H1 (cell line): ENCODE data around the gene NUMB. TPM values are rescaled to one million over a fixed set of nuclear protein-coding genes. Genes with fewer than 3 reads are reported as not detected.

Experiments
- CTCF ChIA-PET: fragments of 300-600 bp; sonication (Branson Sonifier 250); formaldehyde crosslinking; loops from one replicate; lab custom pipeline; 2021; ENCODE audit not compliant: partially characterized antibody; lab: Charles Lee
- POLR2A ChIA-PET: fragments of 300-600 bp; sonication (Branson Sonifier 250); formaldehyde crosslinking; loops from one replicate; lab custom pipeline; 2021; ENCODE audit warnings: inconsistent platforms; ENCODE audit not compliant: partially characterized antibody; lab: Charles Lee
- DNase-seq, 2 experiments: peaks; one replicate each; pipeline versions ENCODE4 v3.0.0 to v3.0.0-alpha.2; 2010 to 2022; ENCODE audit warnings: low spot score in 2 of 2, low read depth in 1 of 2, mixed read lengths in 1 of 2
- FAIRE-seq: peaks from 2 replicates; lab custom pipeline; 2011; peaks lifted over from hg19 to GRCh38; lab: Jason Lieb, UNC
- H2AFZ ChIP-seq: 2 replicates; pipeline ENCODE4 v1.8.1; 2012; ENCODE audit warnings: low read length, inconsistent platforms
- H2AK5ac ChIP-seq: 2 replicates; pipeline ENCODE4 v1.6.1; 2013; ENCODE audit warnings: low read depth, low read length
- H2BK120ac ChIP-seq: replicated peaks from 2 replicates; pipeline ENCODE3; 2013; ENCODE audit warnings: low read depth, low read length, inconsistent platforms
- H2BK12ac ChIP-seq: 2 replicates; pipeline ENCODE4 v1.6.1; 2013; ENCODE audit warnings: low read depth, low read length
- H2BK15ac ChIP-seq: 2 replicates; pipeline ENCODE4 v1.6.1; 2013; ENCODE audit warnings: low read length
- H2BK20ac ChIP-seq: 2 replicates; pipeline ENCODE4 v1.6.1; 2013; ENCODE audit warnings: low read length
- H2BK5ac ChIP-seq: 2 replicates; pipeline ENCODE4 v1.6.1; 2013; ENCODE audit warnings: low read depth, low read length
- H3K14ac ChIP-seq: 2 replicates; pipeline ENCODE4 v1.6.1; 2013; ENCODE audit warnings: inconsistent platforms; ENCODE audit not compliant: insufficient read length
- H3K18ac ChIP-seq: 2 replicates; pipeline ENCODE4 v1.6.1; 2013; ENCODE audit warnings: low read length; ENCODE audit errors: extremely low read depth
- H3K23ac ChIP-seq: 2 replicates; pipeline ENCODE4 v1.6.1; 2013; ENCODE audit warnings: inconsistent platforms; ENCODE audit not compliant: insufficient read length
- H3K23me2 ChIP-seq: 2 replicates; pipeline ENCODE4 v1.6.1; 2013; ENCODE audit warnings: low read depth, low read length
- H3K27ac ChIP-seq: 2 replicates; pipeline ENCODE4 v1.6.1; 2011; ENCODE audit warnings: low read depth, low read length, inconsistent platforms
- H3K27me3 ChIP-seq, 4 experiments: replicated peaks in 1 of 4; 1 replicate in 1 of 4; 2 replicates in 3 of 4; pipeline versions ENCODE4 v1.6.1 to v1.8.1; 2011 to 2013; ENCODE audit warnings: low read length in 3 of 4, mild to moderate bottlenecking in 3 of 4, inconsistent platforms in 2 of 4, mixed read lengths in 2 of 4, moderate library complexity in 1 of 4; ENCODE audit not compliant: control insufficient read depth in 3 of 4, insufficient read depth in 3 of 4; ENCODE audit errors: extremely low read depth in 1 of 4
- H3K36me3 ChIP-seq, 4 experiments: 2 replicates each; pipeline versions ENCODE4 v1.6.1 to v1.8.1; 2011 to 2013; ENCODE audit warnings: mild to moderate bottlenecking in 4 of 4, low read length in 3 of 4, moderate library complexity in 2 of 4, control low read depth in 1 of 4, inconsistent platforms in 1 of 4; ENCODE audit not compliant: insufficient read depth in 4 of 4, control insufficient read depth in 2 of 4
- H3K4ac ChIP-seq: replicated peaks from 2 replicates; pipeline ENCODE3; 2013; ENCODE audit warnings: low read length, low read depth, mixed read lengths, inconsistent platforms; ENCODE audit not compliant: insufficient read length
- H3K4me1 ChIP-seq, 4 experiments: replicated peaks in 1 of 4; 1 replicate in 1 of 4; 2 replicates in 3 of 4; pipeline versions ENCODE4 v1.6.1 to v1.8.1; 2011 to 2013; ENCODE audit warnings: low read length in 3 of 4, inconsistent platforms in 2 of 4, mixed read lengths in 1 of 4; ENCODE audit not compliant: insufficient read depth in 4 of 4, control insufficient read depth in 3 of 4
- H3K4me2 ChIP-seq, 2 experiments: 2 replicates each; pipeline versions ENCODE4 v1.6.1 to v1.8.1; 2011 to 2013; ENCODE audit warnings: low read depth in 2 of 2, low read length in 2 of 2, control low read depth in 1 of 2, inconsistent platforms in 1 of 2, mild to moderate bottlenecking in 1 of 2; ENCODE audit not compliant: insufficient read depth in 1 of 2
- H3K4me3 ChIP-seq, 4 experiments: fragments of 200-600, 300-600 bp in 1 of 4; sonication (generic), shearing (Covaris generic), sonication (Bioruptor Twin) in 1 of 4; 2 replicates each; pipeline versions ENCODE4 v1.5.1 to v1.8.1; 2011 to 2016; ENCODE audit warnings: low read length in 4 of 4, low read depth in 3 of 4, control low read depth in 2 of 4, inconsistent platforms in 2 of 4, mild to moderate bottlenecking in 2 of 4, mixed read lengths in 1 of 4, moderate library complexity in 1 of 4; ENCODE audit not compliant: insufficient read depth in 2 of 4; ENCODE audit errors: extremely low read depth in 1 of 4
- H3K56ac ChIP-seq: replicated peaks from 2 replicates; pipeline ENCODE3; 2013; ENCODE audit warnings: low read depth, mild to moderate bottlenecking, mixed read lengths, low read length, inconsistent platforms; ENCODE audit not compliant: insufficient read length
- H3K79me1 ChIP-seq: 2 replicates; pipeline ENCODE4 v1.6.1; 2013; ENCODE audit warnings: low read depth, low read length, control low read depth
- H3K79me2 ChIP-seq, 2 experiments: 2 replicates each; pipeline versions ENCODE4 v1.6.1 to v1.8.1; 2012 to 2013; ENCODE audit warnings: low read length in 2 of 2, mild to moderate bottlenecking in 2 of 2, inconsistent platforms in 1 of 2; ENCODE audit not compliant: insufficient read depth in 2 of 2, control insufficient read depth in 1 of 2
- H3K9ac ChIP-seq, 4 experiments: replicated peaks in 1 of 4; 1 replicate in 1 of 4; 2 replicates in 3 of 4; pipeline versions ENCODE4 v1.6.1 to v1.8.1; 2011 to 2013; ENCODE audit warnings: low read depth in 3 of 4, low read length in 3 of 4, control low read depth in 2 of 4, mild to moderate bottlenecking in 2 of 4, moderate library complexity in 2 of 4, inconsistent platforms in 1 of 4; ENCODE audit errors: extremely low read depth in 1 of 4
- H3K9me3 ChIP-seq, 2 experiments: 2 replicates each; pipeline versions ENCODE4 v1.6.1 to v1.8.1; 2012 to 2013; ENCODE audit warnings: mild to moderate bottlenecking in 2 of 2, moderate library complexity in 2 of 2, control low read depth in 1 of 2, inconsistent platforms in 1 of 2, low read depth in 1 of 2, low read length in 1 of 2, mixed read lengths in 1 of 2; ENCODE audit not compliant: insufficient read depth in 2 of 2
- H4K20me1 ChIP-seq, 2 experiments: replicated peaks in 1 of 2; 2 replicates each; pipeline versions ENCODE3 to v1.8.1; 2011 to 2013; ENCODE audit warnings: inconsistent platforms in 2 of 2, low read length in 2 of 2, mild to moderate bottlenecking in 1 of 2; ENCODE audit not compliant: insufficient read depth in 2 of 2, control insufficient read depth in 1 of 2
- H4K5ac ChIP-seq: 2 replicates; pipeline ENCODE4 v1.6.1; 2013; ENCODE audit warnings: low read length, low read depth, mixed read lengths, inconsistent platforms; ENCODE audit not compliant: insufficient read length
- H4K8ac ChIP-seq: 2 replicates; pipeline ENCODE4 v1.8.0; 2013; ENCODE audit warnings: mild to moderate bottlenecking, moderate library complexity, low read length, inconsistent platforms; ENCODE audit not compliant: insufficient read depth; ENCODE audit errors: extremely low read depth
- H4K91ac ChIP-seq: replicated peaks from 2 replicates; pipeline ENCODE3; 2013; ENCODE audit warnings: low read length, mixed read lengths, inconsistent platforms; ENCODE audit not compliant: insufficient read length
- BACH1 ChIP-seq: IDR thresholded peaks from 2 replicates; pipeline ENCODE4 v1.6.1; 2012; ENCODE audit warnings: low read length, improper control_type of control experiment
- BCL11A ChIP-seq, 2 experiments: IDR thresholded peaks; one replicate each; pipeline ENCODE4 v1.6.1; 2011; ENCODE audit warnings: low read depth in 2 of 2, low read length in 2 of 2, mild to moderate bottlenecking in 2 of 2
- BRCA1 ChIP-seq: IDR thresholded peaks from 2 replicates; pipeline ENCODE4 v1.6.1; 2012; ENCODE audit warnings: low read depth, low read length, improper control_type of control experiment
- CBX5 ChIP-seq: fragments of 300-800, 300-1000 bp; sonication (generic); IDR thresholded peaks from 2 replicates; pipeline ENCODE4 v1.7.1; 2016; ENCODE audit warnings: antibody characterized with exemption, low read length, low read depth
- CTCF ChIP-seq, 3 experiments: IDR thresholded peaks; 1 replicate in 2 of 3; 2 replicates in 1 of 3; pipeline versions ENCODE4 v1.5.1 to v1.6.1; 2011; ENCODE audit warnings: low read length in 3 of 3, mild to moderate bottlenecking in 3 of 3, inconsistent platforms in 2 of 3, low read depth in 1 of 3, moderate library complexity in 1 of 3; ENCODE audit not compliant: insufficient read depth in 1 of 3; ENCODE audit errors: control extremely low read depth in 1 of 3
- EZH2 ChIP-seq: fragments of 200-600 bp; sonication (generic); IDR thresholded peaks from 2 replicates; pipeline ENCODE4 v1.7.1; 2012; ENCODE audit warnings: low read depth, mild to moderate bottlenecking, moderate library complexity, low read length, inconsistent platforms; ENCODE audit not compliant: severe bottlenecking
- FOSL1 ChIP-seq: IDR thresholded peaks from 2 replicates; pipeline ENCODE4 v1.6.1; 2011; ENCODE audit warnings: mild to moderate bottlenecking, low read depth, low read length, moderate library complexity; ENCODE audit not compliant: insufficient read depth
- HDAC6 ChIP-seq: IDR thresholded peaks from one replicate; pipeline ENCODE4 v1.7.1; 2012; ENCODE audit warnings: low read depth, mild to moderate bottlenecking, inconsistent platforms, low read length, moderate library complexity
- KDM1A ChIP-seq: fragments of 200-600, 300-600 bp; sonication (generic); IDR thresholded peaks from 2 replicates; pipeline ENCODE4 v1.7.1; 2016; ENCODE audit warnings: mild to moderate bottlenecking, low read length, borderline replicate concordance
- NRF1 ChIP-seq: IDR thresholded peaks from 2 replicates; pipeline ENCODE4 v1.6.1; 2011; ENCODE audit warnings: mild to moderate bottlenecking, low read depth, low read length, improper control_type of control experiment
- RBBP5 ChIP-seq: IDR thresholded peaks from 2 replicates; pipeline ENCODE4 v1.7.1; 2012; ENCODE audit warnings: low read depth, mild to moderate bottlenecking, inconsistent platforms, low read length, moderate library complexity, borderline replicate concordance
- SIRT6 ChIP-seq: IDR thresholded peaks from one replicate; pipeline ENCODE4 v1.7.1; 2012; ENCODE audit warnings: low read length, inconsistent platforms
- YY1 ChIP-seq: IDR thresholded peaks from 2 replicates; pipeline ENCODE4 v1.6.1; 2011; ENCODE audit warnings: low read depth, mild to moderate bottlenecking, low read length
- WGBS, 2 experiments: shearing (Covaris generic) in 1 of 2; methylation state at CpG; one replicate each; pipeline versions ENCODE4 v1.1.6 to v1.1.7; 2013 to 2015; ENCODE audit warnings: low lambda C conversion rate in 2 of 2, mixed read lengths in 2 of 2, inconsistent platforms in 1 of 2, low coverage in 1 of 2, missing lambda C conversion rate in 1 of 2; ENCODE audit not compliant: insufficient replicate concordance in 2 of 2, insufficient coverage in 1 of 2, insufficient read length in 1 of 2; ENCODE audit errors: extremely low coverage in 1 of 2, missing lambda C conversion rate in 1 of 2; 5-methylcytosine and 5-hydroxymethylcytosine counted together
- polyA plus RNA-seq, 7 experiments: library from polyadenylated mRNA; depleted of rRNA in 3 of 7; stranded (reverse) in 5 of 7; unstranded in 2 of 7; fragments of >200 nt in 5 of 7; fragments of 200-250 nt in 2 of 7; gene quantifications; 1 replicate in 5 of 7; 2 replicates in 1 of 7; 4 replicates in 1 of 7; pipeline versions ENCODE4 v1.2.1 to v1.2.3, GENCODE V29; 2011 to 2013; ENCODE audit warnings: missing spikeins in 2 of 7, mixed read lengths in 2 of 7
- total RNA-seq: library from RNA; stranded (reverse); fragmentation: NEBNext Ultra II Directional; extraction: Animal tissue kit (Norgen Biotek cat#: 25700); gene quantifications from 2 replicates; pipeline ENCODE4 v1.2.1, GENCODE V29; 2021

NUMB gene
- total and polyA plus RNA-seq, 2 of the 8 experiments (the other 6 are each of a cell fraction or from before 2014, with no cell fraction given): 54.3 to 78.1 TPM

- Histone ChIP-seq H3K23me2 (no peaks in the 10 kb centered on the region), H2BK5ac (no peak overlapping the region), H3K9me3 (no peaks in the 10 kb centered on the region), H3K18ac (no peak overlapping the region), H3K14ac (no peak overlapping the region), H3K4me2 (no peak overlapping the region), H3K36me3 (no peaks in the 10 kb centered on the region), H3K9ac (no peak overlapping the region), H4K20me1 (no peaks in the 10 kb centered on the region), H4K8ac (no peak overlapping the region), H3K23ac (no peak overlapping the region), H3K27me3 (no peaks in the 10 kb centered on the region), H2AK5ac (no peak overlapping the region), H2BK120ac (no peak overlapping the region), H3K56ac (no peak overlapping the region), H3K4ac (no peak overlapping the region), H4K5ac (no peak overlapping the region), H2BK20ac (no peak overlapping the region), H2BK12ac (no peak overlapping the region), H4K91ac (no peak overlapping the region), H3K27ac (no peak overlapping the region), H2BK15ac (no peak overlapping the region), H3K4me3 (no peak overlapping the region), H3K79me2 (no peaks in the 10 kb centered on the region), H3K4me1 (no peaks in the 10 kb centered on the region), H3K79me1 (no peaks in the 10 kb centered on the region; the same call in 1 of the 2 replicates), H2AFZ (no peak overlapping the region)
- 91% methylated on average over 2 of the region's 2 CpGs; no CpG with 5 or more reads in 1 of the 2 experiments for WGBS, 2 experiments
- ChIA-PET POLR2A (interaction anchor here (0.6 to 1.2 kb wide), 3 partner anchors 12 to 147 kb away, joined by 3 read pairs; partner anchors contain the start of gene NUMB), CTCF (no interaction called here)
- FAIRE-seq (no peak), DNase-seq (no peak)
- no peak for TF ChIP-seq BACH1
- no peak for TF ChIP-seq HDAC6
- TF ChIP-seq EZH2: no peak
- TF ChIP-seq CBX5: no peak
- TF ChIP-seq CTCF (IDR thresholded peaks at IDR 0.05; ENCODE audit: control extremely low read depth in 1 of 3, insufficient read depth in 1 of 3, low read depth in 1 of 3, low read length in 3 of 3): no peak
- no peak for TF ChIP-seq YY1
- TF ChIP-seq BRCA1: no peak
- TF ChIP-seq SIRT6: no peak
- TF ChIP-seq RBBP5: no peak
- no peak for TF ChIP-seq KDM1A
- no peak for TF ChIP-seq FOSL1
- no peak for TF ChIP-seq BCL11A (IDR thresholded peaks at IDR 0.05; ENCODE audit: low read depth in 2 of 2, low read length in 2 of 2)
- no peak for TF ChIP-seq NRF1
Observed at GRCh38 chr14:73311708-73312030, 146.7 kb downstream of the NUMB start.
